Testis (tissue), 2 donors: ENCODE measurements around the gene CRHR2.

Experiments
- POLR2A ChIP-seq: fragments of 450-650 bp; IDR thresholded peaks from one replicate; pipeline ENCODE4 v1.6.1; 2017; ENCODE audit warnings: antibody characterized with exemption, mild to moderate bottlenecking, moderate library complexity
- TF ChIP-seq, protein P1 (sequence below), 3 experiments: fragments of 450-650 bp in 2 of 3; fragments of 200-600 bp in 1 of 3; sonication (generic) in 1 of 3; IDR thresholded peaks; one replicate each; pipeline ENCODE4 v1.5.1; 2016 to 2019; ENCODE audit warnings: antibody characterized with exemption in 3 of 3, mild to moderate bottlenecking in 2 of 3, moderate library complexity in 1 of 3

DNA sequence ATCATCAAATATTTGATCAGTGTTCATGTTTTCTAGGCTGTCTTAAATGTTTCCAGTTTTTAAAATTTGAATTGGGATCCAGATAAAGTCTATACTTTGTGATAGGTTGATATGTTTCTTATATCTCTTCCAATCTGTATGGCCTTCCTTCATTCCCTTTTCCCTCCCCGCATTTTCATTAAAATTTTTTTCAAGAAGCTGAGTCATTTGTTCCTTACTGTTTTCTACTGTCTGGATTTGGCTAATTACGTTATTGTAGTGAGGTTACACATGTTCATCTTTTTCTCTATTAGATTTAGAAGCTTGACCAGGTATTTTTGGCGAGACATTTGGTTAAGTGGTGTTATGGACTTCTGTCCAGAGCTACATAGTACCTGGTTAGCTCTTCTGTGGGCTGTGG, 76.4 kb downstream of the CRHR2 start:
- TF ChIP-seq, protein P1, sequence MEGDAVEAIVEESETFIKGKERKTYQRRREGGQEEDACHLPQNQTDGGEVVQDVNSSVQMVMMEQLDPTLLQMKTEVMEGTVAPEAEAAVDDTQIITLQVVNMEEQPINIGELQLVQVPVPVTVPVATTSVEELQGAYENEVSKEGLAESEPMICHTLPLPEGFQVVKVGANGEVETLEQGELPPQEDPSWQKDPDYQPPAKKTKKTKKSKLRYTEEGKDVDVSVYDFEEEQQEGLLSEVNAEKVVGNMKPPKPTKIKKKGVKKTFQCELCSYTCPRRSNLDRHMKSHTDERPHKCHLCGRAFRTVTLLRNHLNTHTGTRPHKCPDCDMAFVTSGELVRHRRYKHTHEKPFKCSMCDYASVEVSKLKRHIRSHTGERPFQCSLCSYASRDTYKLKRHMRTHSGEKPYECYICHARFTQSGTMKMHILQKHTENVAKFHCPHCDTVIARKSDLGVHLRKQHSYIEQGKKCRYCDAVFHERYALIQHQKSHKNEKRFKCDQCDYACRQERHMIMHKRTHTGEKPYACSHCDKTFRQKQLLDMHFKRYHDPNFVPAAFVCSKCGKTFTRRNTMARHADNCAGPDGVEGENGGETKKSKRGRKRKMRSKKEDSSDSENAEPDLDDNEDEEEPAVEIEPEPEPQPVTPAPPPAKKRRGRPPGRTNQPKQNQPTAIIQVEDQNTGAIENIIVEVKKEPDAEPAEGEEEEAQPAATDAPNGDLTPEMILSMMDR (IDR thresholded peaks at IDR 0.05), result no peak
- no peak for TF ChIP-seq POLR2A
